Measurements from ENCODE around the gene SLC22A5.

GRCh38 chr5:132378580-132378979 lies 9.1 kb downstream of the SLC22A5 start:
- TF ChIP-seq EGR1 (IDR thresholded peaks at IDR 0.05), result no peak
- TF ChIP-seq, protein P1, sequence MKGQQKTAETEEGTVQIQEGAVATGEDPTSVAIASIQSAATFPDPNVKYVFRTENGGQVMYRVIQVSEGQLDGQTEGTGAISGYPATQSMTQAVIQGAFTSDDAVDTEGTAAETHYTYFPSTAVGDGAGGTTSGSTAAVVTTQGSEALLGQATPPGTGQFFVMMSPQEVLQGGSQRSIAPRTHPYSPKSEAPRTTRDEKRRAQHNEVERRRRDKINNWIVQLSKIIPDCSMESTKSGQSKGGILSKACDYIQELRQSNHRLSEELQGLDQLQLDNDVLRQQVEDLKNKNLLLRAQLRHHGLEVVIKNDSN (IDR thresholded peaks at IDR 0.05), result no peak
- no peak for TF ChIP-seq REST (IDR thresholded peaks at IDR 0.05; ENCODE audit: low read depth)
- TF ChIP-seq YY1 (IDR thresholded peaks at IDR 0.05; ENCODE audit: low read depth), result no peak
- TF ChIP-seq TCF12 (IDR thresholded peaks at IDR 0.05; ENCODE audit: low read depth), result no peak
- no peak for TF ChIP-seq RAD21 (IDR thresholded peaks at IDR 0.05; ENCODE audit: low read depth)
- no peak for TF ChIP-seq CEBPB (IDR thresholded peaks at IDR 0.05)
- TF ChIP-seq FOXM1 (IDR thresholded peaks at IDR 0.05; ENCODE audit: borderline replicate concordance, low read depth), result no peak
- TF ChIP-seq EP300 (IDR thresholded peaks at IDR 0.05; ENCODE audit: borderline replicate concordance), result no peak
- no peak for TF ChIP-seq TAF1 (IDR thresholded peaks at IDR 0.05; ENCODE audit: low read depth)
- TF ChIP-seq NFIC (IDR thresholded peaks at IDR 0.05), result no peak
- no peak for TF ChIP-seq ZBTB7A (IDR thresholded peaks at IDR 0.05; ENCODE audit: low read depth)
